ENCODE results near the gene MCM3AP. TPM values are rescaled to one million over a fixed set of nuclear protein-coding genes. Genes with fewer than 3 reads are reported as not detected.

MCM3AP gene
- total and polyA plus RNA-seq, 9 of the 15 experiments (the other 6 are each of a cell fraction or from before 2014, with no cell fraction given), result 6.5 to 179 (median 69.6) TPM

- TF ChIP-seq MITF (IDR thresholded peaks at IDR 0.05), result no peak
- no peak for TF ChIP-seq TBP (optimal IDR thresholded peaks at IDR 0.05; ENCODE audit: low read depth, low read length)
- no peak for TF ChIP-seq KLF1 (tag; IDR thresholded peaks at IDR 0.05)
- TF ChIP-seq ZSCAN29 (IDR thresholded peaks at IDR 0.05), result no peak
- no peak for TF ChIP-seq NFIC (IDR thresholded peaks at IDR 0.05)
- TF ChIP-seq SRSF7 (optimal IDR thresholded peaks at IDR 0.05; ENCODE audit: low read depth, low read length), result no peak
- TF ChIP-seq KAT7 (CRISPR knock-in tag; IDR thresholded peaks at IDR 0.05; ENCODE audit: borderline replicate concordance), result 0 out of 2 replicates have a peak, but pooled peaks have one; percentile 32
- TF ChIP-seq ZKSCAN8 (CRISPR knock-in tag; IDR thresholded peaks at IDR 0.05), result 0 out of 2 replicates have a peak, but pooled peaks have one; percentile 33
- peak; percentile 54; the same call in 1 of the 2 replicates for TF ChIP-seq SP1 (CRISPR knock-in tag; IDR thresholded peaks at IDR 0.05)
- no peak for TF ChIP-seq ZNF124 (CRISPR knock-in tag; IDR thresholded peaks at IDR 0.05)
- TF ChIP-seq SREBF2 (CRISPR knock-in tag; IDR thresholded peaks at IDR 0.05), result no peak
- TF ChIP-seq ZNF12 (CRISPR knock-in tag; IDR thresholded peaks at IDR 0.05), result no peak
- no peak for TF ChIP-seq NR3C1 (CRISPR knock-in tag; IDR thresholded peaks at IDR 0.05)
- TF ChIP-seq RERE (CRISPR knock-in tag; IDR thresholded peaks at IDR 0.05; ENCODE audit: borderline replicate concordance), result 0 out of 2 replicates have a peak, but pooled peaks have one; percentile 29
- TF ChIP-seq ZNF830 (CRISPR knock-in tag; IDR thresholded peaks at IDR 0.05), result no peak
- TF ChIP-seq CTCFL (IDR thresholded peaks at IDR 0.05; ENCODE audit: borderline replicate concordance, insufficient read depth, low read depth, low read length, poor library complexity, severe bottlenecking), result no peak
- no peak for TF ChIP-seq ILK (tag; IDR thresholded peaks at IDR 0.05; ENCODE audit: borderline replicate concordance, low read depth)
- no peak for TF ChIP-seq PHF20 (IDR thresholded peaks at IDR 0.05; ENCODE audit: partially characterized antibody)
- no peak for TF ChIP-seq CHCHD3 (CRISPR knock-in tag; IDR thresholded peaks at IDR 0.05)
- TF ChIP-seq NCOA4 (IDR thresholded peaks at IDR 0.05; ENCODE audit: partially characterized antibody), result no peak
- no peak for TF ChIP-seq ZNF316 (IDR thresholded peaks at IDR 0.05)
These were observed 96.0 kb downstream of the MCM3AP start (continued) for GRCh38 chr21:46189213-46189958.

Data from K562 (cell line).